K562 (cell line): ENCODE data around the gene SLC12A9. TPM values are rescaled to one million over a fixed set of nuclear protein-coding genes. Genes with fewer than 3 reads are reported as not detected.

Source experiments
- ATAC-seq: fragments of 200-7000 bp; cut with Tn5 transposase; 3 replicates; pipeline ENCODE4 v1.9.1; 2020; ENCODE audit warnings: moderate library complexity
- BruUV-seq: library from RNA; stranded (reverse); fragments of 400-500 nt; replicated peaks from 2 replicates; lab custom pipeline; 2021; lab: Mats Ljungman, UMichigan
- CTCF ChIA-PET: fragments of 300-600 bp; formaldehyde crosslinking; extraction: SDS; loops from one replicate; lab custom pipeline; 2021; ENCODE audit warnings: low intra/inter-chr PET ratio; lab: Yijun Ruan, JAX
- POLR2A ChIA-PET: fragments of 300-600, 350-650 bp; sonication (Branson Sonifier 250); formaldehyde crosslinking; extraction: SDS; loops from one replicate; lab custom pipeline; 2021; ENCODE audit warnings: antibody characterized with exemption, inconsistent platforms; lab: Yijun Ruan, JAX
- DNase-seq, 4 experiments: peaks; one replicate each; pipeline versions ENCODE4 v3.0.0 to v3.0.0-alpha.2; 2011 to 2018; ENCODE audit warnings: low spot score in 3 of 4, mixed read lengths in 3 of 4; ENCODE audit errors: extremely low read depth in 1 of 4
- FAIRE-seq: peaks from 2 replicates; lab custom pipeline; 2011; peaks lifted over from hg19 to GRCh38; lab: Jason Lieb, UNC
- H2AFZ ChIP-seq: 2 replicates; pipeline ENCODE4 v1.6.0; 2011; ENCODE audit warnings: low read depth, low read length, control low read depth, inconsistent platforms
- H3K27ac ChIP-seq: fragments of 200-600 bp; 3 replicates; pipeline ENCODE4 v1.8.0; 2011; ENCODE audit warnings: low read depth, mild to moderate bottlenecking, control low read depth, inconsistent platforms, low read length, moderate library complexity, mixed read lengths; ENCODE audit errors: extremely low read depth
- H3K27me3 ChIP-seq, 2 experiments: fragments of 300-600 bp in 1 of 2; 2 replicates in 1 of 2; 3 replicates in 1 of 2; pipeline versions ENCODE4 v1.6.0 to v1.8.0; 2011; ENCODE audit warnings: inconsistent platforms in 2 of 2, low read length in 2 of 2, mild to moderate bottlenecking in 1 of 2, mixed read lengths in 1 of 2, moderate library complexity in 1 of 2; ENCODE audit not compliant: control insufficient read depth in 2 of 2, insufficient read depth in 2 of 2
- H3K36me3 ChIP-seq: fragments of 300-600 bp; 3 replicates; pipeline ENCODE4 v1.8.0; 2011; ENCODE audit warnings: mild to moderate bottlenecking, low read length, inconsistent platforms; ENCODE audit not compliant: control insufficient read depth, insufficient read depth
- H3K4me1 ChIP-seq, 2 experiments: fragments of 200-600 bp in 1 of 2; replicated peaks in 1 of 2; 2 replicates in 1 of 2; 3 replicates in 1 of 2; pipeline versions ENCODE4 v1.5.1 to v1.8.0; 2011; ENCODE audit warnings: inconsistent platforms in 2 of 2, low read length in 2 of 2, mild to moderate bottlenecking in 1 of 2, mixed read lengths in 1 of 2, moderate library complexity in 1 of 2; ENCODE audit not compliant: control insufficient read depth in 2 of 2, insufficient read depth in 2 of 2
- H3K4me2 ChIP-seq: 2 replicates; pipeline ENCODE4 v1.6.1; 2011; ENCODE audit warnings: low read length, control low read depth, inconsistent platforms, mixed read lengths; ENCODE audit not compliant: insufficient read depth
- H3K4me3 ChIP-seq: fragments of 200-600 bp; sonication (generic), shearing (Covaris generic); 2 replicates; pipeline ENCODE4 v1.5.1; 2016; ENCODE audit warnings: control low read depth, inconsistent platforms
- H3K79me2 ChIP-seq: fragments of 200-600 bp; 3 replicates; pipeline ENCODE4 v1.8.0; 2011; ENCODE audit warnings: low read length, inconsistent platforms; ENCODE audit not compliant: control insufficient read depth, insufficient read depth
- H3K9ac ChIP-seq, 2 experiments: 2 replicates each; pipeline versions ENCODE4 v1.6.0 to v1.6.1; 2011; ENCODE audit warnings: low read depth in 2 of 2, low read length in 2 of 2, control low read depth in 1 of 2, inconsistent platforms in 1 of 2, mild to moderate bottlenecking in 1 of 2, mixed read lengths in 1 of 2; ENCODE audit not compliant: insufficient read depth in 1 of 2
- H3K9me1 ChIP-seq: one replicate; pipeline ENCODE4 v1.6.0; 2011; ENCODE audit warnings: inconsistent platforms, mild to moderate bottlenecking, low read length, moderate library complexity; ENCODE audit not compliant: control insufficient read depth, insufficient read depth
- H3K9me3 ChIP-seq: replicated peaks from 2 replicates; pipeline ENCODE4 v1.5.1; 2011; ENCODE audit warnings: low read depth, low read length, inconsistent platforms; ENCODE audit not compliant: control insufficient read depth, insufficient read depth
- H4K20me1 ChIP-seq: replicated peaks from 2 replicates; pipeline ENCODE4 v1.6.1; 2011; ENCODE audit warnings: low read length, inconsistent platforms, mixed read lengths; ENCODE audit not compliant: control insufficient read depth, insufficient read depth
- ARID1B ChIP-seq: fragments of 450-650 bp; IDR thresholded peaks from 2 replicates; pipeline ENCODE4 v1.6.1; 2016; ENCODE audit warnings: antibody characterized with exemption, mild to moderate bottlenecking, inconsistent platforms
- DPF2 ChIP-seq: fragments of 450-650 bp; IDR thresholded peaks from 2 replicates; pipeline ENCODE4 v1.6.1; 2016
- FOSL1 ChIP-seq: fragments of 200-800 bp; sonication (Bioruptor generic); conservative IDR thresholded peaks from 2 replicates; pipeline ENCODE4 v1.6.1; 2016; ENCODE audit warnings: missing genetic modification characterization, missing compliant biosample characterization
- KDM4B ChIP-seq, 2 experiments: fragments of 450-650 bp in 1 of 2; sonication (generic) in 1 of 2; IDR thresholded peaks; 2 replicates each; pipeline ENCODE4 v1.6.1; 2016 to 2017; ENCODE audit warnings: borderline replicate concordance in 2 of 2, antibody characterized with exemption in 1 of 2, low read depth in 1 of 2, mild to moderate bottlenecking in 1 of 2
- POLR2G ChIP-seq: fragments of 200-400 bp; formaldehyde crosslinking; IDR thresholded peaks from 2 replicates; pipeline ENCODE4 v1.6.1; 2017; ENCODE audit warnings: low read depth, mild to moderate bottlenecking, antibody characterized with exemption, low read length, moderate library complexity
- POLR3G ChIP-seq: IDR thresholded peaks from 2 replicates; pipeline ENCODE4 v1.6.1; 2011; ENCODE audit not compliant: insufficient read length, insufficient replicate concordance; ENCODE audit errors: extremely low read depth
- SRSF3 ChIP-seq: fragments of 200-400 bp; formaldehyde crosslinking; IDR thresholded peaks from 2 replicates; pipeline ENCODE4 v1.6.1; 2016; ENCODE audit warnings: mild to moderate bottlenecking, low read length, moderate library complexity; ENCODE audit not compliant: insufficient read depth
- ZNF445 ChIP-seq: fragments of 250-450 bp; sonication (Bioruptor Pico); IDR thresholded peaks from 2 replicates; pipeline ENCODE4 v1.4.0; 2020; ENCODE audit warnings: low read depth, mild to moderate bottlenecking, moderate library complexity
- WGBS: fragments of 100-300 bp; shearing (Covaris generic); methylation state at CpG from one replicate; pipeline ENCODE4 v1.1.6; 2016; ENCODE audit warnings: low coverage, mixed read lengths; ENCODE audit not compliant: insufficient coverage; ENCODE audit errors: missing lambda C conversion rate; 5-methylcytosine and 5-hydroxymethylcytosine counted together
- in situ Hi-C: fragments of 300-500 bp; cut with MboI; formaldehyde crosslinking; loops from 4 replicates; pipeline ENCODE4 v1.15.0; 2018; ENCODE audit warnings: inconsistent platforms, mixed read lengths
- intact Hi-C: fragments of 100-400 bp; cut with micrococcal nuclease; formaldehyde crosslinking; loops from 2 replicates; pipeline ENCODE4 v1.14.2; 2022
- polyA plus RNA-seq, 8 experiments: library from polyadenylated mRNA; depleted of rRNA in 4 of 8; stranded (reverse) in 5 of 8; unstranded in 3 of 8; fragments of >200 nt; fragmentation: Nextera tagmentation in 2 of 8; fragmentation: Illumina TruSeq in 1 of 8; extraction: Ambion mirVana in 2 of 8; extraction: Trizol in 1 of 8; gene quantifications; 2 replicates each; pipeline versions ENCODE4 v1.2.1 to v1.2.3, GENCODE V29; 2011 to 2014; ENCODE audit warnings: inconsistent platforms in 1 of 8, missing spikeins in 1 of 8
- total RNA-seq, 7 experiments: library from RNA; depleted of rRNA in 6 of 7; stranded (reverse); fragments of >200 nt in 6 of 7; fragmentation: Illumina TruSeq in 2 of 7; extraction: Trizol in 2 of 7; gene quantifications; 2 replicates each; pipeline versions ENCODE4 v1.2.1 to v1.2.3, GENCODE V29; 2011 to 2021; ENCODE audit warnings: low replicate concordance in 1 of 7
- TF ChIP-seq, protein P1 (sequence below), 2 experiments: fragments of 450-650 bp in 1 of 2; sonication (generic) in 1 of 2; formaldehyde crosslinking in 1 of 2; IDR thresholded peaks in 1 of 2; conservative IDR thresholded peaks in 1 of 2; 2 replicates each; pipeline versions ENCODE4 v1.6.1 to v1.8.1; 2016 to 2023; ENCODE audit warnings: mild to moderate bottlenecking in 2 of 2, moderate library complexity in 2 of 2, inconsistent platforms in 1 of 2, missing genetic modification reagents in 1 of 2
- TF ChIP-seq, protein P2 (sequence below): fragments of 450-650 bp; formaldehyde crosslinking; IDR thresholded peaks from 2 replicates; pipeline ENCODE4 v1.4.0; 2020; ENCODE audit warnings: mild to moderate bottlenecking, moderate library complexity
- TF ChIP-seq, protein P3 (sequence below): sonication (generic); formaldehyde crosslinking; IDR thresholded peaks from 2 replicates; pipeline ENCODE4 v1.8.0; 2022; ENCODE audit warnings: mild to moderate bottlenecking, missing genetic modification reagents

SLC12A9 gene
- total and polyA plus RNA-seq, 9 of the 15 experiments (the other 6 are each of a cell fraction or from before 2014, with no cell fraction given), result 0.06 to 20.2 (median 10.7) TPM

DNA sequence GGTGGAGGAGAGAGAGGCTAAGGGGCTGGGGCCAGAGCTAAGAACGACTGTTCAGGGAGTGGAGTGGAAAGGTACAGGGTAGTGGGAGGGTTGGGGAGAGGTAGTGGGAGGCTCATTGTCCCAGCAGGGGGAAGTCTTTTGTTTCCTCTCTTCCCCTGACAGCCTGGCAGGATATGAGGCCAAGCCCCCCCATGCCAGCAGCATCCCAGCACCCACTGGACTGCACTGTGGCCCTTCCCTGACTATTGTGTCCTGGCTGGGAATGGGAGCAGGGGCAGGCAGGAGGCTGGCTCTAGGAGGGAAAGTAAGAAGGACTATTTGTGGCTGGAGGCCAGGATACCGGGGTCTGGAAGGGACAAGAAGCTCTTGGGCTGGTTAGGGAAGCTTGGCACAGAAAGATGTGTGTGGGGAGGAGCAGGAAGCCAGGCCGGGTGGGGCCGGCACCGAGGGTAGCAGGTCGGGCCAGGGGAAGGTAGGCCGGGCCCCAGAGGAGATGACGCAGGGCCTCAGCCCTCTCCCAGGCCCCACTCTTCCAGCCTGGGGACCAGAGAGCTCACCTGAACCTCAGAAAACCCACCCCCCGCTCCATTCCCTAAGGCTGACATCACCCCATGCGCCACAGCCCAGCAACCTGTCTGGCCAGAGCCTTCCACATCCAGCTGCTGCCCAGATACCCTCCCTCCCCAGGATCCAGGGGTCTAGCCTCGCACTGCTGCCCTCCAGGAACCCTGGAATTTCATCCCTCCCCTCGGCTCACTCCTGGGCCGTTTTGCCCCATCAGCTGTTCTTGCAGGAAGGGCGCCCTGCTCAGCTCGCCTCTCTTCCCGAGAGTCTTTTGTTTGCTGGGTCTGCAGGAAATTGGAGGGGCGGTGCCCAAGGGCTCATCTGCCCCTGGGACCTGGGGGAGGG is 16.4 kb upstream of the SLC12A9 start (continued):
- TF ChIP-seq POLR3G (no peak), POLR2G (peak; percentile 43; the same call in 1 of the 2 replicates), FOSL1 (no peak), ARID1B (no peak), SRSF3 (no peak), ZNF445 (CRISPR knock-in tag) (no peak)
- TF ChIP-seq, protein P1, sequence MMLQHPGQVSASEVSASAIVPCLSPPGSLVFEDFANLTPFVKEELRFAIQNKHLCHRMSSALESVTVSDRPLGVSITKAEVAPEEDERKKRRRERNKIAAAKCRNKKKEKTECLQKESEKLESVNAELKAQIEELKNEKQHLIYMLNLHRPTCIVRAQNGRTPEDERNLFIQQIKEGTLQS (IDR thresholded peaks at IDR 0.05), result 0 out of 2 replicates have a peak, but pooled peaks have one; percentile 26
- TF ChIP-seq, protein P1 (CRISPR knock-in tag; conservative IDR thresholded peaks at IDR 0.05), result no peak

DNA sequence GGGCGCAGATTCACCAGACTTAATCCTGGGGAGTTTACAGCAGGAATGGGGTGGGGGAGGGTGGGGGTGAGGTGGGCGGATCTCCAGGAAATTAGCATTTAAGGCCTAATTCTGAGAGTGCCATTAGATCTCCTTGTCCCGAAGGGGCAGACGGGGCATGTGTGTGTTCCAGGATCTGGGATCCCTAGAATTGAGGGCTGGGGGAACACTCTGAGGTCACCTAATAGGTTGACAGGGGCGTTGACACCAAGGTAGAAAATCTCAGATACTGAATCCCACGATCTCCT is 15.8 kb upstream of the SLC12A9 start:
- Histone ChIP-seq H3K4me1 (peaks cover 12 to 48% of the 10 kb centered on the region in 2 experiments; a peak in 3 of 5 replicates), H3K79me2 (no peaks in the 10 kb centered on the region), H3K9me1 (no peaks in the 10 kb centered on the region), H3K27me3 (no peaks in the 10 kb centered on the region), H4K20me1 (no peaks in the 10 kb centered on the region), H3K27ac (peak overlapping the region; percentile 80), H3K36me3 (no peaks in the 10 kb centered on the region), H2AFZ (peak overlapping the region; percentile 87; the same call in 1 of the 2 replicates), H3K9me3 (no peaks in the 10 kb centered on the region), H3K4me2 (peak overlapping the region; percentile 72), H3K4me3 (peak overlapping the region; percentile 21; the same call in 1 of the 2 replicates), H3K9ac (peak overlapping the region; percentile 74 to 88)
- 31% methylated on average over 3 of the region's 6 CpGs for WGBS
- POLR2A ChIA-PET, result no interaction called here
- DNase-seq (peak in 1 of 4 experiments; percentile 40), ATAC-seq (no peak), FAIRE-seq (no peak)
- intact Hi-C loops (no loop called here), in situ Hi-C loops (no loop called here)
- CTCF ChIA-PET, result interaction anchor here (0.6 kb wide), 1 partner anchor 115 kb away, joined by 3 read pairs; no protein-coding TSS in a partner anchor
- BruUV-seq, result no TSS peak
- TF ChIP-seq KDM4B (IDR thresholded peaks at IDR 0.05; ENCODE audit: borderline replicate concordance in 2 of 2, low read depth in 1 of 2), result no peak
- TF ChIP-seq, protein P2, sequence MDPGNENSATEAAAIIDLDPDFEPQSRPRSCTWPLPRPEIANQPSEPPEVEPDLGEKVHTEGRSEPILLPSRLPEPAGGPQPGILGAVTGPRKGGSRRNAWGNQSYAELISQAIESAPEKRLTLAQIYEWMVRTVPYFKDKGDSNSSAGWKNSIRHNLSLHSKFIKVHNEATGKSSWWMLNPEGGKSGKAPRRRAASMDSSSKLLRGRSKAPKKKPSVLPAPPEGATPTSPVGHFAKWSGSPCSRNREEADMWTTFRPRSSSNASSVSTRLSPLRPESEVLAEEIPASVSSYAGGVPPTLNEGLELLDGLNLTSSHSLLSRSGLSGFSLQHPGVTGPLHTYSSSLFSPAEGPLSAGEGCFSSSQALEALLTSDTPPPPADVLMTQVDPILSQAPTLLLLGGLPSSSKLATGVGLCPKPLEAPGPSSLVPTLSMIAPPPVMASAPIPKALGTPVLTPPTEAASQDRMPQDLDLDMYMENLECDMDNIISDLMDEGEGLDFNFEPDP (CRISPR knock-in tag), result no peak
- TF ChIP-seq, protein P3, sequence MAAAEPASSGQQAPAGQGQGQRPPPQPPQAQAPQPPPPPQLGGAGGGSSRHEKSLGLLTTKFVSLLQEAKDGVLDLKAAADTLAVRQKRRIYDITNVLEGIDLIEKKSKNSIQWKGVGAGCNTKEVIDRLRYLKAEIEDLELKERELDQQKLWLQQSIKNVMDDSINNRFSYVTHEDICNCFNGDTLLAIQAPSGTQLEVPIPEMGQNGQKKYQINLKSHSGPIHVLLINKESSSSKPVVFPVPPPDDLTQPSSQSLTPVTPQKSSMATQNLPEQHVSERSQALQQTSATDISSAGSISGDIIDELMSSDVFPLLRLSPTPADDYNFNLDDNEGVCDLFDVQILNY (CRISPR knock-in tag), result no peak
- no peak for TF ChIP-seq DPF2
- no peak for TF ChIP-seq FOSL1
